ENCODE measurements around the gene DMXL1.
A peak's percentile ranks its signal among the peaks of the same experiment; 100 is the strongest.

The DMXL1 gene

GRCh38 chr5:119250946-119251901 is 180.3 kb downstream of the DMXL1 start:
- H3K4me3 ChIP-seq (replicated peaks; ENCODE audit: low read depth, low read length) = no peak overlapping the region
- peak; percentile 10 for DNase-seq (ENCODE audit: low read depth)
- no peak for TF ChIP-seq CTCF (IDR thresholded peaks at IDR 0.05; ENCODE audit: low read length, missing control alignments)

- peak; percentile 17 for DNase-seq (ENCODE audit: low read depth)
- H3K4me3 ChIP-seq (replicated peaks; ENCODE audit: low read depth, low read length) = no peak overlapping the region
- TF ChIP-seq CTCF (IDR thresholded peaks at IDR 0.05; ENCODE audit: low read length, missing control alignments) = peak; percentile 20
Measured at GRCh38 chr5:119255571-119256356, 184.9 kb downstream of the DMXL1 start.

GRCh38 chr5:119257613-119258012 is 186.7 kb downstream of the DMXL1 start:
- no peak overlapping the region for H3K4me3 ChIP-seq (replicated peaks; ENCODE audit: low read depth, low read length)
- TF ChIP-seq CTCF (IDR thresholded peaks at IDR 0.05; ENCODE audit: low read length, missing control alignments) = no peak
- DNase-seq (ENCODE audit: low read depth) = no peak

GRCh38 chr5:119263639-119264038 is 192.8 kb downstream of the DMXL1 start:
- H3K4me3 ChIP-seq (replicated peaks; ENCODE audit: low read depth, low read length) = no peak overlapping the region
- DNase-seq (ENCODE audit: low read depth) = no peak
- TF ChIP-seq CTCF (IDR thresholded peaks at IDR 0.05; ENCODE audit: low read length, missing control alignments) = no peak

- DNase-seq (ENCODE audit: low read depth) = no peak
- no peak overlapping the region for H3K4me3 ChIP-seq (replicated peaks; ENCODE audit: low read depth, low read length)
- TF ChIP-seq CTCF (IDR thresholded peaks at IDR 0.05; ENCODE audit: low read length, missing control alignments) = no peak
Measured at GRCh38 chr5:119264186-119264585, 193.3 kb downstream of the DMXL1 start.

GRCh38 chr5:119267958-119268386 is 197.1 kb downstream of the DMXL1 start:
- peak; percentile 41 for TF ChIP-seq CTCF (IDR thresholded peaks at IDR 0.05; ENCODE audit: low read length, missing control alignments)
- peak overlapping the region; percentile 83 for H3K4me3 ChIP-seq (replicated peaks; ENCODE audit: low read depth, low read length)
- peak; percentile 95 for DNase-seq (ENCODE audit: low read depth)

Measured in fibroblast of pulmonary artery (primary cell).